Lower lobe of right lung (tissue), 2 donors: ENCODE results near the gene NFIA. TPM values are rescaled to one million over a fixed set of nuclear protein-coding genes. Genes with fewer than 3 reads are reported as not detected.

Source experiments
- ATAC-seq, 2 donors: fragments of 200-7000 bp; cut with Tn5 transposase; one replicate each; pipeline ENCODE4 v1.9.1; 2020 to 2022; ENCODE audit warnings: mild to moderate bottlenecking in 2 of 2, moderate library complexity in 2 of 2
- DNase-seq: peaks from one replicate; pipeline ENCODE4 v3.0.0-alpha.2; 2020
- H3K27ac ChIP-seq: fragments of 200-600 bp; one replicate; pipeline ENCODE4 v1.8.0; 2022
- H3K27me3 ChIP-seq: fragments of 200-600 bp; one replicate; pipeline ENCODE4 v1.8.0; 2022; ENCODE audit warnings: low read depth
- H3K36me3 ChIP-seq: fragments of 200-600 bp; one replicate; pipeline ENCODE4 v1.8.0; 2022; ENCODE audit warnings: mild to moderate bottlenecking
- H3K4me1 ChIP-seq: fragments of 200-600 bp; one replicate; pipeline ENCODE4 v1.8.0; 2022
- H3K4me3 ChIP-seq: fragments of 200-600 bp; one replicate; pipeline ENCODE4 v1.8.0; 2022; ENCODE audit warnings: mild to moderate bottlenecking
- H3K9me3 ChIP-seq: fragments of 200-600 bp; one replicate; pipeline ENCODE4 v1.8.0; 2022
- CTCF ChIP-seq: fragments of 200-600 bp; IDR thresholded peaks from one replicate; pipeline ENCODE4 v1.8.0; 2022; ENCODE audit warnings: antibody characterized with exemption, mild to moderate bottlenecking
- intact Hi-C: fragments of 100-400 bp; cut with DNase I; formaldehyde crosslinking; loops from one replicate; pipeline ENCODE4 v1.11.0; 2022
- total RNA-seq: library from RNA; stranded (reverse); fragmentation: NEBNext Ultra II Directional; extraction: Animal tissue kit (Norgen Biotek cat#: 25700); gene quantifications from one replicate; pipeline ENCODE4 v1.2.1, GENCODE V29; 2021
- donor health status: DM: no; HTN: yes; CAD: no; lungs with severe emphysema.

NFIA gene
- total RNA-seq, 1 donor from 2014 or later, result 70.0 TPM

DNA sequence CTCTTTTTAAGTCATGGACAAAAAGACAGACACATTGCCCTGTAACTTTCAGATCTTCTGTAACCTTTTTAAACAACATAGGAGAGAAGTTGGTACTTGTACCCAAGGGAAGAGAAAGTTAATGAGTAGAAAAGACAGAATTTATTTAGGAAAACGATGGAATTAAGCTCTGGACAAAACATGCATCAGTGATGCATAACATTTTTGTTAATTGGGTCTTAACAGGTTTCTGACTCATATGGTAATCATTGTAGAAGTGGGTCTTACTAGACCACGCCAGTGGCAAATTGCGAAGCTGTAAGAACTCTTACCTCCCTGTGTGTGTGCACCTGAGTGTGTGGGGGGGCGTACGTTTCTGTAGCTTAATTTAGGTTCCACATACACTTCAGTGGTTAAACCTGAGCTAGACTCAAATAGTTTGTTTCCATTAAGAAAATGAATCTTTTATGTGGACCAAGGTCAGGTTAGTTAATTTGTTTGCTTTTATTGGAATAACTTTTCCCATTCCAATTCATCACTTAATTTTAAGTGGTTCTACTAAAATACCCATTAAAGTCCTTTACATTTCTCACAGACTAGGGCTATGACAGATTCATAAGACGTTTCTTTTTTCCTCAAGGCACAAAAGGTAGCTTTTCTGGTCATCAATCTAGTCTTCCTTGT, 48.1 kb downstream of the NFIA start:
- H3K27me3 ChIP-seq, result no peaks in the 10 kb centered on the region
- ATAC-seq (no peak), DNase-seq (no peak)
- H3K9me3 ChIP-seq, result no peaks in the 10 kb centered on the region
- intact Hi-C loops, result no loop called here
- H3K4me3 ChIP-seq, result no peak overlapping the region
- H3K27ac ChIP-seq, result no peak overlapping the region
- TF ChIP-seq CTCF, result no peak
- H3K36me3 ChIP-seq, result no peaks in the 10 kb centered on the region
- H3K4me1 ChIP-seq, result peaks cover 25% of the 10 kb centered on the region

DNA sequence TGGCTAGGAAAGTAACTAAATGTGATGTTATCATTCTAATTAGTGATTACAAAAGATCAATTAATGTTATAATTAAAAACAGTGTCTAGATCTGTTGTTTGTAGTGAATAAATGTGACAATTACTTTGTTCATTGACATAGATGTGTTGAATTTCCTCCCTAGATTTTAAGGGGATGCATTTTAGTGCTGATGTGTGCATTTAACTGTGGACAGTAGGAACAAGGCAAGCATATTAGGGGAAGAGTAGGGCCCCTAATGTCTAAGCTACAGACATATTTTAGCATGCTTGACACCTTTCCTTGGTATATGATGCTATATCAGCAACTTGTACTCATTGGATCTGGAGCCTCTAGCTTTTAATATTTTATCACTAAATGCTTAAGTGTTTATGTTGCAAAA, 48.9 kb downstream of the NFIA start:
- Histone ChIP-seq H3K36me3 (no peaks in the 10 kb centered on the region), H3K4me1 (peaks cover 25% of the 10 kb centered on the region), H3K4me3 (no peak overlapping the region), H3K9me3 (no peaks in the 10 kb centered on the region), H3K27ac (no peak overlapping the region), H3K27me3 (no peaks in the 10 kb centered on the region)
- no peak for TF ChIP-seq CTCF
- intact Hi-C loops, result no loop called here
- no peak for DNase-seq
- ATAC-seq, result no peak

- Histone ChIP-seq H3K9me3 (no peaks in the 10 kb centered on the region), H3K27me3 (no peaks in the 10 kb centered on the region), H3K27ac (peak overlapping the region; percentile 50), H3K4me1 (peaks cover 25% of the 10 kb centered on the region), H3K4me3 (no peak overlapping the region), H3K36me3 (no peaks in the 10 kb centered on the region)
- DNase-seq (no peak), ATAC-seq (no peak)
- intact Hi-C loops, result no loop called here
- TF ChIP-seq CTCF, result no peak
These were observed 49.4 kb downstream of the NFIA start for GRCh38 chr1:61131716-61132115.

- intact Hi-C loops, result no loop called here
- peak in 1 of 2 donors; percentile 32 for ATAC-seq
- H3K4me3 ChIP-seq, result peak overlapping the region; percentile 15
- H3K27ac ChIP-seq, result peak overlapping the region; percentile 50
- H3K9me3 ChIP-seq, result no peaks in the 10 kb centered on the region
- DNase-seq, result no peak
- H3K36me3 ChIP-seq, result no peaks in the 10 kb centered on the region
- TF ChIP-seq CTCF, result no peak
- H3K4me1 ChIP-seq, result peaks cover 25% of the 10 kb centered on the region
- H3K27me3 ChIP-seq, result no peaks in the 10 kb centered on the region
These were observed 49.8 kb downstream of the NFIA start for GRCh38 chr1:61132176-61132638.

DNA sequence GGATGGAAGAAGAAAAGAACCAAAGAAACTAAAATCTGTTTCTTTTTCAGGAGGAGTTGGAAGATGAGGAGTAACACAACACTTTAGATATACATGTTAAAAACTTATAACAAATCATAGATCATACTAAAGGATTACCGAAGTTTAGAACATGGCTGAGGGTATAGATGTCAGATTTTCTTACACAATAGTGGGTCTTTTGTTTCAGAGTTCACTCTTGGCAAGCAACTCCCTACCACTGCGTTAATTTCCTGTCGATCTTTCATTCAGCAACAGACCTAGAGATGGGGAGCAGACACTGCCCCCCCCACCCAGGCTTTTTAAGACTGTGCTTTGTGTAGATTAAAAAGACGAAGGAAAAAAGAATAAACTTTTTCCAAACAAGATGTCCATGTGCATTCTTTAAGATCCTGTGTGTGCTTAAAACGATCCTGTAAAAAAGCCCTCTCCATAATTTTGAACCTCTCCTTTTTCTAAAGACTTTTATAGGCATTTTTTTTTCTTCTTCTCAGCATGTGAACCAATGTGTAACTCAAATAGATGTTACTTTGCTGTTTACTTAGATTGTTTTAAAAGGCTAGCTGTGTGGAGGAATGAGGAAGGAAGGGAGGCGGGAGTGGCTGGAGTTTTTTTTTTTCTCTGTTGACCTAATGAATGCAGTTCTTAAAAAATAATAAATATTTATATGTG, 50.4 kb downstream of the NFIA start:
- intact Hi-C loops, result no loop called here
- peak overlapping the region; percentile 15 for H3K4me3 ChIP-seq
- peak; percentile 39 to 56 for ATAC-seq
- TF ChIP-seq CTCF, result no peak
- no peaks in the 10 kb centered on the region for H3K36me3 ChIP-seq
- no peaks in the 10 kb centered on the region for H3K9me3 ChIP-seq
- peak overlapping the region; percentile 50 for H3K27ac ChIP-seq
- no peak for DNase-seq
- H3K4me1 ChIP-seq, result peaks cover 25% of the 10 kb centered on the region
- H3K27me3 ChIP-seq, result no peaks in the 10 kb centered on the region
